Measurements from ENCODE around the gene PHRF1. TPM values are rescaled to one million over a fixed set of nuclear protein-coding genes. Genes with fewer than 3 reads are reported as not detected.

Gene PHRF1
- total RNA-seq, 1 experiment from 2014 or later, result 45.5 TPM

GRCh38 chr11:603154-603553 is 26.9 kb downstream of the PHRF1 start:
- CTCF ChIA-PET, result no interaction called here
- BruUV-seq (replicated peaks), result no TSS peak
- no peaks in the 10 kb centered on the region for H4K20me1 ChIP-seq (ENCODE audit: insufficient read depth)

More at GRCh38 chr11:603154-603553, 26.9 kb downstream of the PHRF1 start:
- POLR2A ChIA-PET, result interaction anchor here (1.0 kb wide), 1 partner anchor 27 kb away, joined by 3 read pairs; the partner anchor contains the start of gene PHRF1
- no peaks in the 10 kb centered on the region for H3K4me1 ChIP-seq (ENCODE audit: control insufficient read depth in 1 of 2, insufficient read depth in 2 of 2, low read length in 2 of 2)
- H2AFZ ChIP-seq (ENCODE audit: low read depth, low read length, poor library complexity, severe bottlenecking), result no peak overlapping the region
- no peak overlapping the region for H3K4me2 ChIP-seq (ENCODE audit: low read length)
- no peaks in the 10 kb centered on the region for H3K9me3 ChIP-seq (ENCODE audit: control insufficient read depth in 1 of 2, insufficient read depth in 1 of 2, low read depth in 1 of 2, low read length in 2 of 2)
- H3K9me2 ChIP-seq (ENCODE audit: insufficient read depth), result no peaks in the 10 kb centered on the region
- RAD21 ChIA-PET (ENCODE audit: low non-redundant PET in 1 of 2, low total read pairs in 2 of 2, uncharacterized antibody in 2 of 2, unreplicated experiment in 2 of 2), result no interaction called here
- H3K4me3 ChIP-seq (replicated peaks in 1 of 2; ENCODE audit: low read depth in 1 of 2, low read length in 2 of 2), result no peak overlapping the region
- intact Hi-C loops (cut with micrococcal nuclease), result no loop called here
- H3K9ac ChIP-seq (ENCODE audit: low read length), result no peak overlapping the region
- H3K27me3 ChIP-seq (ENCODE audit: insufficient read depth, low read length), result no peaks in the 10 kb centered on the region
- no peak overlapping the region for H3K27ac ChIP-seq (ENCODE audit: low read depth, low read length)
- peaks cover 48% of the 10 kb centered on the region; the same call in 1 of the 2 replicates for H3K79me2 ChIP-seq (ENCODE audit: insufficient read depth, low read length)
- no peak for DNase-seq (ENCODE audit: low read depth, low spot score)
- no peak for ATAC-seq
- H3K36me3 ChIP-seq (ENCODE audit: control insufficient read depth in 1 of 2, insufficient read depth in 2 of 2, low read length in 2 of 2), result peaks cover 49 to 59% of the 10 kb centered on the region in 2 experiments; a peak in 3 of 4 replicates
- TF ChIP-seq ELF1 (IDR thresholded peaks at IDR 0.05; ENCODE audit: borderline replicate concordance, low read depth), result no peak
- no peak for TF ChIP-seq CTCF (IDR thresholded peaks at IDR 0.05 in 2 of 3, conservative IDR thresholded peaks at IDR 0.05 in 1 of 3; ENCODE audit: borderline replicate concordance in 1 of 3, insufficient read depth in 1 of 3, low read depth in 2 of 3, low read length in 2 of 3)
- no peak for TF ChIP-seq ATF3 (IDR thresholded peaks at IDR 0.05)
- TF ChIP-seq YY1 (IDR thresholded peaks at IDR 0.05; ENCODE audit: extremely low read depth, insufficient replicate concordance, low read depth, low read length), result no peak
- TF ChIP-seq ZBTB33 (IDR thresholded peaks at IDR 0.05; ENCODE audit: extremely low read depth, insufficient replicate concordance, low read length), result no peak
- no peak for TF ChIP-seq SRF (IDR thresholded peaks at IDR 0.05; ENCODE audit: low read depth)
- no peak for TF ChIP-seq SP1 (IDR thresholded peaks at IDR 0.05; ENCODE audit: low read depth)
- TF ChIP-seq REST (IDR thresholded peaks at IDR 0.05; ENCODE audit: low read depth), result no peak
- TF ChIP-seq TCF7L2 (IDR thresholded peaks at IDR 0.05; ENCODE audit: borderline replicate concordance, extremely low read depth, insufficient read depth, insufficient read length), result no peak
- TF ChIP-seq EZH2 (IDR thresholded peaks at IDR 0.05), result no peak

Data from HCT116 (cell line).